HG03175 (cell line): ENCODE measurements around the gene TECPR2.

ENCODE experiments used
- ATAC-seq: cut with Tn5 transposase; IDR thresholded peaks from one replicate; pipeline ENCODE4 v1.9.1; 2021; ENCODE audit warnings: mild to moderate bottlenecking, moderate library complexity; ENCODE audit not compliant: unreplicated experiment

TECPR2 gene

GRCh38 chr14:102374264-102374663, 11.5 kb downstream of the TECPR2 start:
- no peak for ATAC-seq

GRCh38 chr14:102375119-102375518, 12.4 kb downstream of the TECPR2 start:
- no peak for ATAC-seq

- ATAC-seq: no peak
Observed at GRCh38 chr14:102377696-102378095, 15.0 kb downstream of the TECPR2 start.

GRCh38 chr14:102378830-102379229, 16.1 kb downstream of the TECPR2 start:
- ATAC-seq: no peak

GRCh38 chr14:102387086-102387485, 24.3 kb downstream of the TECPR2 start:
- no peak for ATAC-seq

- ATAC-seq: no peak
Observed at GRCh38 chr14:102389246-102389645, 26.5 kb downstream of the TECPR2 start.

- no peak for ATAC-seq
Observed at GRCh38 chr14:102390064-102390855, 27.5 kb downstream of the TECPR2 start.

GRCh38 chr14:102392506-102392905, 29.8 kb downstream of the TECPR2 start:
- no peak for ATAC-seq

- no peak for ATAC-seq
Observed at GRCh38 chr14:102394717-102395375, 32.1 kb downstream of the TECPR2 start.

- ATAC-seq: no peak
Observed at GRCh38 chr14:102396521-102396920, 33.8 kb downstream of the TECPR2 start.

- ATAC-seq: no peak
Observed at GRCh38 chr14:102403028-102403427, 40.3 kb downstream of the TECPR2 start.

- no peak for ATAC-seq
Observed at GRCh38 chr14:102407258-102407657, 44.5 kb downstream of the TECPR2 start.

- no peak for ATAC-seq
Observed at GRCh38 chr14:102408724-102409123, 46.0 kb downstream of the TECPR2 start.

GRCh38 chr14:102415671-102416070, 52.9 kb downstream of the TECPR2 start:
- no peak for ATAC-seq

- ATAC-seq: no peak
Observed at GRCh38 chr14:102417001-102417431, 54.3 kb downstream of the TECPR2 start.

- no peak for ATAC-seq
Observed at GRCh38 chr14:102417646-102418045, 54.9 kb downstream of the TECPR2 start.

GRCh38 chr14:102418169-102418852, 55.6 kb downstream of the TECPR2 start:
- ATAC-seq: no peak

- no peak for ATAC-seq
Observed at GRCh38 chr14:102418853-102419240, 56.1 kb downstream of the TECPR2 start.

- no peak for ATAC-seq
Observed at GRCh38 chr14:102419276-102419675, 56.5 kb downstream of the TECPR2 start.

- no peak for ATAC-seq
Observed at GRCh38 chr14:102419716-102420115, 57.0 kb downstream of the TECPR2 start.

GRCh38 chr14:102421411-102422057, 58.8 kb downstream of the TECPR2 start:
- no peak for ATAC-seq
